ENCODE measurements around the gene ZFAND2A.

ZFAND2A gene

DNA sequence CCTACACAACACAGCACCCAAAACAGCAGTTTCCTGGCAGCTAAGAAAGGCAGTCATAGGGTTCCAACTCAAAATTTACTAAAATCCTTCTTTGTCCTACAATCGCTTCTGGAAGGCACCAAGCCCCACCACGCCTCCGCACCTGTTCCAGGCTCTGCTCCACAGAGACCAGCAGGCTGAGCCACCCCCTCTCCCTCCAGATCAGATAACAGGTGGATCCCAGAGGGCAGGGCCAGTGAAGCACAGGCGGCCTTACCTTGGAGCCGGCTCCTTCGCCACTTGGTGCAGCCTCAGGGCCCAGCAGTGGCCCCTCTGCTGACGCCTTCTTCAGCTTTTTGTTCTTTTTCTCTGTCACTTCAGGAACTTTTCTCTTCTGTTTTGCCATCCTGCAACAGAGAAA lies 33.0 kb downstream of the ZFAND2A start:
- Histone ChIP-seq H3K9ac (ENCODE audit: low read length) (no peak overlapping the region), H3K9me3 (ENCODE audit: control insufficient read depth, low read depth, low read length) (no peaks in the 10 kb centered on the region), H3K4me1 (ENCODE audit: control insufficient read depth, low read depth, low read length) (no peaks in the 10 kb centered on the region), H3K4me3 (ENCODE audit: low read length) (no peak overlapping the region), H3K27ac (ENCODE audit: low read length) (no peak overlapping the region), H3K27me3 (ENCODE audit: control insufficient read depth, insufficient read depth, low read length) (no peaks in the 10 kb centered on the region), H3K36me3 (ENCODE audit: control insufficient read depth, low read depth, low read length) (peaks cover 13% of the 10 kb centered on the region)

DNA sequence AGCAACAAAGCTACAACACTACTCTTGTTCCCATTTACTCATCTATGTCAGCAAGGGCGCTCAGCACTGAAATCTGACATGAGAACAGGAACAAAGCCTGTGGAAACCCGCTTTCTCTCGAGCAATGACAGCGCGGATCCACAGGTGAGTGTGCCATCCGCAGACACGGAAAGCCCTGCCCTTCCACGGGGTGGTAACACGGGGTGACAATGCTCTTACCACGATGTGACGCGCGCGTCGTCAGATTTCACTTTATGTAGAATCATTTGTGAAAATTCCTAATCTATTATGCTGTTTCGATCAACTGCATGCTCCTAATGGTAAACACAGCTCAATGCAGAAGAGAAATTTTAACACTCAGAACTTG lies 34.4 kb downstream of the ZFAND2A start:
- no peak overlapping the region for H3K27ac ChIP-seq (ENCODE audit: low read length)
- no peaks in the 10 kb centered on the region for H3K4me1 ChIP-seq (ENCODE audit: control insufficient read depth, low read depth, low read length)
- H3K9me3 ChIP-seq (ENCODE audit: control insufficient read depth, low read depth, low read length): no peaks in the 10 kb centered on the region
- no peak overlapping the region for H3K4me3 ChIP-seq (ENCODE audit: low read length)
- H3K9ac ChIP-seq (ENCODE audit: low read length): no peak overlapping the region
- H3K27me3 ChIP-seq (ENCODE audit: control insufficient read depth, insufficient read depth, low read length): no peaks in the 10 kb centered on the region
- H3K36me3 ChIP-seq (ENCODE audit: control insufficient read depth, low read depth, low read length): peaks cover 13% of the 10 kb centered on the region

DNA sequence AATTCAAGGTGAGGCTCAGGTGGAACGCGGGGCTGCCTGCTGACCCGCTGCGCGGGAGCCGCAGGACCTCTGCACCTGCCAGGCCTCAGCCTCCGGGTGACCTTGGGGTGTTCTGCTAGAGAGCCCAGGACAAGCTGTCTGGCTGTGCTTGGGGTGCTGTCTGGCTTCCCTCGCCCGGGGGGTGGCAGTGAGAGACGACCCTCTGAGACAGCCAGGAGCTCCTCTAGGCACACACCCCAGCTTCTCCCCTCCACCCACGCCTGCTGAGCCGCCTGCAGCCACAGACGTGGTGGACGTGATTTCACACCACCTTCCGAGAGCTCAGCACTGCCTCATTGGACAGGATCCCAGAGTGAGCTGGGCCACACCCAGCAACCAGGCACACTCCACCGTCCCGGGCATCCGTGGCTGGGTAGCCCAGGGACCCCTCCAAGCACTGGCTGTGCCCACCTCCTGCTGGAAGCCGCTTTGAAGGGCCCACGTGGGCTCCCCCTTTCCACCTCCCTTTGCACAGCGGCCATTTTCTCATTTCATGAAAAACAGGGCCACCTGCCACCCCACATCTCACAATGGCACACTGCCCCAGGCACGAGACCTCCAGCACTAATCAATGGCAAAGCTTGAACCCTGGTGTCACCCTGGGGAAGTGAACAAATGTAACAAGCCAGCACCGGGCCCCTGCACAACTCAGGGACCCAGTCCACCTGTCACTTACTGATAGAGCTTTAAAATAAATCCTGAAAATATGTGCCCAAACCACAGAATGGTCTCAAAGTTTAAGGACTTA lies 35.0 kb downstream of the ZFAND2A start:
- Histone ChIP-seq H3K4me3 (ENCODE audit: low read length) (no peak overlapping the region), H3K27me3 (ENCODE audit: control insufficient read depth, insufficient read depth, low read length) (no peaks in the 10 kb centered on the region), H3K4me1 (ENCODE audit: control insufficient read depth, low read depth, low read length) (no peaks in the 10 kb centered on the region), H3K9ac (ENCODE audit: low read length) (no peak overlapping the region), H3K27ac (ENCODE audit: low read length) (no peak overlapping the region), H3K9me3 (ENCODE audit: control insufficient read depth, low read depth, low read length) (no peaks in the 10 kb centered on the region), H3K36me3 (ENCODE audit: control insufficient read depth, low read depth, low read length) (peaks cover 13% of the 10 kb centered on the region)

DNA sequence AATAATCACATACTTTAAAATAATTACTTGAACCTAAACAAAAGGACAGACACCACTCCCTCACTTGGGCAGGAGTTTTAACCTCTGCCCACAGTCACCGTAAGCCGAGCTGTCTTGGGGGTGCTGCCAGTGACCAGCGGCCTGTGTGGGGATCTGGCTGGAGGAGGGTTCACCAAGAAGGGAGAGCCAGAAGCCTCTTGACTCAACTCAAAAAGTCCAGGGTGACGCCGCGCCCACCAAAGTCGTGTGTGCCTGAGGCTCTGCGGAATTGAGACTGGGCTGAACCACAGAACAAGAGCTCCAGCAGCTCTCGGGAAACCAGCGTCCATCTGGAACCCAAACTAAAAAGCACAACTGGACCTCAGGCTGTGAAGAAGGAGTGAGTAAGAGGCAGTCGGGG lies 35.8 kb downstream of the ZFAND2A start:
- Histone ChIP-seq H3K27me3 (ENCODE audit: control insufficient read depth, insufficient read depth, low read length) (no peaks in the 10 kb centered on the region), H3K4me1 (ENCODE audit: control insufficient read depth, low read depth, low read length) (no peaks in the 10 kb centered on the region), H3K9me3 (ENCODE audit: control insufficient read depth, low read depth, low read length) (no peaks in the 10 kb centered on the region), H3K36me3 (ENCODE audit: control insufficient read depth, low read depth, low read length) (peaks cover 13% of the 10 kb centered on the region), H3K9ac (ENCODE audit: low read length) (no peak overlapping the region), H3K27ac (ENCODE audit: low read length) (no peak overlapping the region), H3K4me3 (ENCODE audit: low read length) (no peak overlapping the region)

DNA sequence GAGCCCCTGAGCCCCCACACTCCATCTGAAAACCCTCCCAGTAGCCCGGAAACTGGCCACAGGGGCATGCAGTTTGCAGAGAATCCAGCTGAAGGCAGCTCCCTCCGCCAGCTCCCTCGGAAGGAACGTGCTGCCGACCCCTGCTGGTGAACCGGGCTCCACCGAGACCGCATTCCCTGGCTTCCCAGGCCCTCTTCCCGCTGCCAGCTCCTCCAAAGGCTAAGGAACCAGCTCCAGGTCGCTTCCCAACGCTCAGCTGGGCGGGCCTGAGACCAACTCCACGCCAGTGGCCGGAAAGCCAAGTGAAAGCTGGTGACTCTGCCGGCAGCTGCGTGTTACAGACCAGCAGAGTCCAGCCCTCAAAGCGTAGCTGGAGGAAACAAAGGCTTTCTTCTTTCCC lies 36.3 kb downstream of the ZFAND2A start:
- no peak overlapping the region for H3K4me3 ChIP-seq (ENCODE audit: low read length)
- H3K27ac ChIP-seq (ENCODE audit: low read length): no peak overlapping the region
- H3K27me3 ChIP-seq (ENCODE audit: control insufficient read depth, insufficient read depth, low read length): no peaks in the 10 kb centered on the region
- H3K36me3 ChIP-seq (ENCODE audit: control insufficient read depth, low read depth, low read length): peaks cover 13% of the 10 kb centered on the region
- no peaks in the 10 kb centered on the region for H3K9me3 ChIP-seq (ENCODE audit: control insufficient read depth, low read depth, low read length)
- no peak overlapping the region for H3K9ac ChIP-seq (ENCODE audit: low read length)
- no peaks in the 10 kb centered on the region for H3K4me1 ChIP-seq (ENCODE audit: control insufficient read depth, low read depth, low read length)

DNA sequence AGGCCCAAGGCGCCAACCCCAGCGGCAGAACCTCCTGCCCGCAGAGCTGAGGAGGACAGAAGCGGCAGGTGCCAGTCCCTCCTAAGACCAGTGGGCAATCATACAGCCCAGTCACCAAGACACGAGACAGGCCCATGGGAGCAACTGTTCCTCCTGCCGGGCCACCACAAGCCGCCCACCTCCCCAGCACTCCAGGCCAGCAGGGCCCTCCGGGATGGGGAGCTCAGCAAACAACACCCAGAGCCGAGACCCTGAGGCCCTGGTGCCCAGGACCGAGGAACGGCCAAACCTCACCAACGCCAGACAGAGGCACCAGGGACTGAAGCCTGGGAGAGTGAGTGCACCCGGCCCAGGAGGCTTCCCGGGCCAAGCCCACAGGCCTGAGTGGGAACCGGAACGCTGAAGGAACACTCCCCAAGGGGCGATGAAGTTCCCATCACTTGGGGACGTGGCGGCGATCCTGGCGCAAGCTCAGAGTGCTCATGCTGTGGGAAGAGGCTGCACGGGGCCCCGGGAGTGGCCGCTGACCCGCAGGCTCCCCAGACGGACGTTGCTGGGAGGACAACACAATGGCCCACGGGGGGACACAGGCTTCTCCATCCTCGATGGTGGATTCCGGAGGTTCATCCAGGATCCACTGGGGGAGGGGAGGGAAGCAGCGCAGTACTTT lies 37.0 kb downstream of the ZFAND2A start:
- Histone ChIP-seq H3K27ac (ENCODE audit: low read length) (no peak overlapping the region), H3K9ac (ENCODE audit: low read length) (no peak overlapping the region)

DNA sequence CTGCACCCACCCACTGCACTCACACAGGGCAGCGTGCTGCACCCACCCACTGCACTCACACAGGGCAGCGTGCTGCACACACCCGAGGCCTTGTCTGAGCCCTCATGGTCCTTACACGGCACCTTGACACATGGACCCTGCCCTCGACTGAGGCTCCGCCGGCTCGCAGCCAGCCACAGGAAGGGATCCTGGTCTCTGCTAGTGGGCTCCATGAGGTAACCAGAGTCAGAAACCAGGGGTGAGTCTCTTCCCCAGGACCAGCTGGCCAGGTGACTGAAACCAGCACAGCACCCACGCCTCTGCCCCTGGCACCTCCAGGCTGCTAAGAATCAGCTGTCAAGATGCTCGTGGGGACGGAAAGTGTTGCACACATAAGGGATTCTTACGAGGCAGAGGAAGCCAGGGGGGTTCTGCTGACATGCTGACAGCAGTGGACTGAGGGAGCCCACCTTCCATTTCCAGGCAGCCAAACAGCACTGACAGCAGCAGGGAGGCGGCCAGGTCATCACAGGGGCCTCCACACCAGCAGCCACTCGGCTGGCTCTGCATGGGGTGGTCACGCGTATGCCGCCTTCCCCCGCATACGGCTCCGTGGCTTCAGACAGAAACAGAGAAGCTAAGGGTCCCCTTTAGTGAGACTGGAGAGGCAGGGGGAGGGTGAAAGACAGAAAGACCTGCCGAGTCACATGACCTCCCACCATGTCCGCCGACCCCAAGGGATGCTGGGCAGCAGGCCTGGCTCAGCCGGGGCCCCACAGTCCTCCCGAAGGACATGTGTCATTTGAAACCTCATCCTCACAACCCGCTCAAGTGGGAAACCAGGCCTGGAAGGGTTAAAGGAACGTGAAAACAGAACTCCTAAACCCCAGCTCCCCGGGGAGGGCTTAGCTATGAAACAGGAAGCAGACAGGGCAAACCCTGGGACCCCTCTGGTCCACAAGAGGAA lies 37.8 kb downstream of the ZFAND2A start:
- H3K27me3 ChIP-seq (ENCODE audit: control insufficient read depth, insufficient read depth, low read length): no peaks in the 10 kb centered on the region
- no peak overlapping the region for H3K27ac ChIP-seq (ENCODE audit: low read length)
- no peaks in the 10 kb centered on the region for H3K9me3 ChIP-seq (ENCODE audit: control insufficient read depth, low read depth, low read length)
- H3K4me3 ChIP-seq (ENCODE audit: low read length): no peak overlapping the region
- no peak overlapping the region for H3K9ac ChIP-seq (ENCODE audit: low read length)
- peaks cover 13% of the 10 kb centered on the region for H3K36me3 ChIP-seq (ENCODE audit: control insufficient read depth, low read depth, low read length)
- H3K4me1 ChIP-seq (ENCODE audit: control insufficient read depth, low read depth, low read length): no peaks in the 10 kb centered on the region

More for the DNA sequence above, 37.0 kb downstream of the ZFAND2A start:
- Histone ChIP-seq H3K36me3 (ENCODE audit: control insufficient read depth, low read depth, low read length) (peaks cover 13% of the 10 kb centered on the region), H3K9me3 (ENCODE audit: control insufficient read depth, low read depth, low read length) (no peaks in the 10 kb centered on the region), H3K4me1 (ENCODE audit: control insufficient read depth, low read depth, low read length) (no peaks in the 10 kb centered on the region), H3K27me3 (ENCODE audit: control insufficient read depth, insufficient read depth, low read length) (no peaks in the 10 kb centered on the region), H3K4me3 (ENCODE audit: low read length) (no peak overlapping the region)

DNA sequence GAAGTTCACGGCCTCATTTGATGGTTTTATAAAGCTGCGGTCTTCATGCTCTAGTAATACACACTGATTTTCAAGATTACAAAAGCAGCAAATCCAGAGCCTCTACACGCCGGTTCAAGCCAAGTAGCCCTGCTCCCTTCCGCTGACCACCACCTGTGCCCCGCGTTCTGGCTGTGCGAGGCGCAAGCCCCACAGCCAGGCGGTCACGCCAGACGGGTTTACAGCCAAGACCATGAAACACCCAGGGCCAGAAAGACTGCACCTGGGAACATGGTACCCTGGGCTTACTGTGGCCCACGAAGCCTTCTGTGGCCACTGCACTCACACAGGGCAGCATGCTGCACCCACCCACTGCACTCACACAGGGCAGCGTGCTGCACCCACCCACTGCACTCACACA lies 38.5 kb downstream of the ZFAND2A start:
- no peak overlapping the region for H3K27ac ChIP-seq (ENCODE audit: low read length)
- H3K4me3 ChIP-seq (ENCODE audit: low read length): no peak overlapping the region

DNA sequence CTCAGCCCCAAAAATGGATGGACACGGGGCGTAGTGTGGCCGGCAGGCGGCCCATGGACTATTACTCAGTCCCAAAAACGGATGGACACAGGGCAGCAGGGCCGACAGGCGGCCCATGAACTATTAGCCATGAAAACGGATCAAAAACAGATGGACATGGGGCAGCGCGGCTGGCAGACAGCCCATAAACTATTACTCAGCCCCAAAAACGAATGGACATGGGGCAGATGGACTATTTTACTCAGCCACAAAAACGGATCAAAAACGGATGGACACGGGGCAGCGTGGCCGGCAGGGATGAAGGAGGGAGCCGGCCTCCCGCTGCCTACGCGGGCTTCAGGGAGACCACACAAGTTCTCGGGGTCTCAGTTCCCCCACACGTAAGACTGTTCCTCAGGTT lies 39.2 kb downstream of the ZFAND2A start:
- Histone ChIP-seq H3K4me1 (ENCODE audit: control insufficient read depth, low read depth, low read length) (no peaks in the 10 kb centered on the region), H3K27me3 (ENCODE audit: control insufficient read depth, insufficient read depth, low read length) (no peaks in the 10 kb centered on the region), H3K9me3 (ENCODE audit: control insufficient read depth, low read depth, low read length) (no peaks in the 10 kb centered on the region), H3K9ac (ENCODE audit: low read length) (no peak overlapping the region), H3K4me3 (ENCODE audit: low read length) (no peak overlapping the region), H3K36me3 (ENCODE audit: control insufficient read depth, low read depth, low read length) (peaks cover 4% of the 10 kb centered on the region), H3K27ac (ENCODE audit: low read length) (no peak overlapping the region)

More for the DNA sequence above, 38.5 kb downstream of the ZFAND2A start:
- Histone ChIP-seq H3K36me3 (ENCODE audit: control insufficient read depth, low read depth, low read length) (peaks cover 6% of the 10 kb centered on the region), H3K27me3 (ENCODE audit: control insufficient read depth, insufficient read depth, low read length) (no peaks in the 10 kb centered on the region), H3K4me1 (ENCODE audit: control insufficient read depth, low read depth, low read length) (no peaks in the 10 kb centered on the region), H3K9me3 (ENCODE audit: control insufficient read depth, low read depth, low read length) (no peaks in the 10 kb centered on the region), H3K9ac (ENCODE audit: low read length) (no peak overlapping the region)

DNA sequence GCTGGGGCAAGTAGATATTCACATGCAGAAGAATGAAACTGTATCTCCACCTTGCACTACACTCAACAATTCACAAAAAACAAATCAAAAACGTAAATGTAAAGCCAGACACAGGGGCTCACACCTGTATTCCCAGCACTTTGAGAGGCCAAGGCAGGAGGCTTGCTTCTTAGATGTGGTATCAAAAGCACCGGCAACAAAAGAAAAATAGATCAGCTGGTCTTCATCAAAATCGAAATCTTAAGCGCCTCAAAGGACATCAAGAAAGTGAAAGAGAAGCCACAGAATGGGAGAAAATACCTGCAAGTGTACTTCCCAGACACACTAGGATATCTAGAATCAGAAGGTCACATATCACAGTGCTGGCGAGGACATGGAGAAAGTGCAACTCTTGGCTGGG lies 40.8 kb downstream of the ZFAND2A start:
- Histone ChIP-seq H3K36me3 (ENCODE audit: control insufficient read depth, low read depth, low read length) (no peaks in the 10 kb centered on the region), H3K27me3 (ENCODE audit: control insufficient read depth, insufficient read depth, low read length) (no peaks in the 10 kb centered on the region), H3K9me3 (ENCODE audit: control insufficient read depth, low read depth, low read length) (no peaks in the 10 kb centered on the region), H3K9ac (ENCODE audit: low read length) (no peak overlapping the region), H3K4me1 (ENCODE audit: control insufficient read depth, low read depth, low read length) (no peaks in the 10 kb centered on the region), H3K4me3 (ENCODE audit: low read length) (no peak overlapping the region), H3K27ac (ENCODE audit: low read length) (no peak overlapping the region)

DNA sequence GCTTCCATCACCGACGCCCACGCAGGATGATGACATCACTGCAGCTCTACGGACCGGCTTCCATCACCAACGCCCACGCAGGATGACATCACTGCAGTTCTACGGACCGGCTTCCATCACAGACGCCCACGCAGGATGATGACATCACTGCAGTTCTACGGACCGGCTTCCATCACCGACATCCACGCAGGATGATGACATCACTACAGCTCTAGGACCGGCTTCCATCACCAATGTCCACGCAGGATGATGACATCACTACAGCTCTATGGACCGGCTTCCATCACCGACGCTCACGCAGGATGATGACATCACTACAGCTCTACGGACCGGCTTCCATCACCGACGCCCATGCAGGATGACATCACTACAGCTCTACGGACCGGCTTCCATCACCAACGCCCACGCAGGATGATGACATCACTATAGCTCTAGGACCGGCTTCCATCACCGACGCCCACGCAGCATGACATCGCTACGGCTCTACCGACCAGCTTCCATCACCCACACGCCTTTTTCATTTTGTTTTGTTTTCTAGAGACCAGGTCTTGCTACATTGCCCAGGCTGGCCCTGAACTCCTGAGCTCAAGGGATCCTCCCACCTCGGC lies 42.6 kb downstream of the ZFAND2A start:
- Histone ChIP-seq H3K27ac (ENCODE audit: low read length) (no peak overlapping the region), H3K9ac (ENCODE audit: low read length) (no peak overlapping the region), H3K4me1 (ENCODE audit: control insufficient read depth, low read depth, low read length) (no peaks in the 10 kb centered on the region), H3K4me3 (ENCODE audit: low read length) (no peak overlapping the region), H3K9me3 (ENCODE audit: control insufficient read depth, low read depth, low read length) (no peaks in the 10 kb centered on the region), H3K27me3 (ENCODE audit: control insufficient read depth, insufficient read depth, low read length) (no peaks in the 10 kb centered on the region), H3K36me3 (ENCODE audit: control insufficient read depth, low read depth, low read length) (no peaks in the 10 kb centered on the region)

All from iPS-18a (cell line).